ENCODE measurements around the gene ZNF765. TPM values are rescaled to one million over a fixed set of nuclear protein-coding genes. Genes with fewer than 3 reads are reported as not detected.

ZNF765 gene
- total and polyA plus RNA-seq, 2 donors (not counting 3 experiments of a cell fraction or from before 2014, with no cell fraction given) = 2.5 to 7.7 TPM

DNA sequence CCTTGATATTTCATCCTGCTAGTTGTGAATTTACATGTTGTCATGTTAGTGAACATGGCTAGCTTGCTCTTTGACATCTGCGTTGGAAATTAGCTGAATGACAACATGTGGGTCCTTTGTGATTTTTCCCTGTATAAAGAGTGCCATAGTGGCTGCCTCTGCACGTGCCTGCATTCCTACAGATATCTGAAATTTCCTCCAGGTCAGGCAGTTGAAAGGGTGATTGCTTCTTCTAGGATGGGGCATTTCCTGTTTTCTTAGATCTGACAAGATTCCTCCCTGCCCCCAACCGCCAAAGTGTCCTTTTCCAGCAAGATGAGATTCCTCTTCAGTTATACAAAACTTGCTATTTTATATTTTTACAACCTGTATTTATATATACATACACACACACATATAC lies 20.7 kb upstream of the ZNF765 start:
- Histone ChIP-seq H3K27me3 (ENCODE audit: control insufficient read depth in 2 of 2, insufficient read depth in 2 of 2, low read length in 2 of 2) (no peaks in the 10 kb centered on the region), H3K4me3 (replicated peaks in 1 of 3; ENCODE audit: insufficient read depth in 1 of 3, low read depth in 1 of 3, low read length in 3 of 3) (no peak overlapping the region), H4K20me1 (replicated peaks; ENCODE audit: control insufficient read depth, extremely low read depth, insufficient read depth, low read length) (no peaks in the 10 kb centered on the region), H3K79me2 (ENCODE audit: control insufficient read depth, insufficient read depth, low read length) (no peaks in the 10 kb centered on the region), H3K36me3 (ENCODE audit: control insufficient read depth in 2 of 2, extremely low read depth in 1 of 2, insufficient read depth in 2 of 2, low read length in 2 of 2) (no peaks in the 10 kb centered on the region), H3K4me1 (ENCODE audit: control insufficient read depth, extremely low read depth, insufficient read depth, low read length) (no peaks in the 10 kb centered on the region), H3K9ac (replicated peaks; ENCODE audit: extremely low read depth, insufficient read depth, low read length) (no peak overlapping the region), H2AFZ (ENCODE audit: low read depth, low read length) (no peak overlapping the region), H3K4me2 (ENCODE audit: insufficient read depth, low read length) (no peak overlapping the region), H3K27ac (ENCODE audit: insufficient read depth, low read depth, low read length) (no peak overlapping the region), H3K9me3 (replicated peaks; ENCODE audit: control insufficient read depth, insufficient read depth, low read length) (no peaks in the 10 kb centered on the region), H3K9me1 (replicated peaks; ENCODE audit: control insufficient read depth, extremely low read depth, insufficient read depth, low read length) (no peaks in the 10 kb centered on the region)
- DNase-seq (ENCODE audit: low read depth, low spot score) (no peak), FAIRE-seq (no peak)
- dilution Hi-C loops (cut with MboI; ENCODE audit: extremely low pct_ligation_motif_present, low sequenced_read_pairs) (no loop called here), intact Hi-C loops (cut with micrococcal nuclease) (no loop called here)
- CTCF ChIA-PET = interaction anchor here (1.5 kb wide), 1 partner anchor 14 kb away, joined by 4 read pairs; no protein-coding TSS in a partner anchor
- no TSS peak for BruUV-seq (replicated peaks)
- TF ChIP-seq JUN (IDR thresholded peaks at IDR 0.05; ENCODE audit: borderline replicate concordance, insufficient read depth, insufficient read length, low read depth) (no peak), MYC (IDR thresholded peaks at IDR 0.05; ENCODE audit: low read depth, low read length) (no peak), POLR2AphosphoS5 (IDR thresholded peaks at IDR 0.05; ENCODE audit: insufficient read depth, low read depth, low read length) (no peak), EZH2 (IDR thresholded peaks at IDR 0.05; ENCODE audit: borderline replicate concordance, low read depth, low read length, severe bottlenecking) (no peak), FOS (IDR thresholded peaks at IDR 0.05; ENCODE audit: borderline replicate concordance, insufficient read depth, low read length) (no peak), GATA2 (IDR thresholded peaks at IDR 0.05; ENCODE audit: insufficient read depth, insufficient read length, low read depth, low read length) (no peak), POLR2A (IDR thresholded peaks at IDR 0.05; ENCODE audit: low read depth, low read length) (no peak)
- TF ChIP-seq, protein P1, sequence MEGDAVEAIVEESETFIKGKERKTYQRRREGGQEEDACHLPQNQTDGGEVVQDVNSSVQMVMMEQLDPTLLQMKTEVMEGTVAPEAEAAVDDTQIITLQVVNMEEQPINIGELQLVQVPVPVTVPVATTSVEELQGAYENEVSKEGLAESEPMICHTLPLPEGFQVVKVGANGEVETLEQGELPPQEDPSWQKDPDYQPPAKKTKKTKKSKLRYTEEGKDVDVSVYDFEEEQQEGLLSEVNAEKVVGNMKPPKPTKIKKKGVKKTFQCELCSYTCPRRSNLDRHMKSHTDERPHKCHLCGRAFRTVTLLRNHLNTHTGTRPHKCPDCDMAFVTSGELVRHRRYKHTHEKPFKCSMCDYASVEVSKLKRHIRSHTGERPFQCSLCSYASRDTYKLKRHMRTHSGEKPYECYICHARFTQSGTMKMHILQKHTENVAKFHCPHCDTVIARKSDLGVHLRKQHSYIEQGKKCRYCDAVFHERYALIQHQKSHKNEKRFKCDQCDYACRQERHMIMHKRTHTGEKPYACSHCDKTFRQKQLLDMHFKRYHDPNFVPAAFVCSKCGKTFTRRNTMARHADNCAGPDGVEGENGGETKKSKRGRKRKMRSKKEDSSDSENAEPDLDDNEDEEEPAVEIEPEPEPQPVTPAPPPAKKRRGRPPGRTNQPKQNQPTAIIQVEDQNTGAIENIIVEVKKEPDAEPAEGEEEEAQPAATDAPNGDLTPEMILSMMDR (IDR thresholded peaks at IDR 0.05; ENCODE audit: extremely low read depth in 1 of 2, insufficient read depth in 1 of 2, low read depth in 1 of 2, low read length in 2 of 2) = no peak
- TF ChIP-seq, protein P2, sequence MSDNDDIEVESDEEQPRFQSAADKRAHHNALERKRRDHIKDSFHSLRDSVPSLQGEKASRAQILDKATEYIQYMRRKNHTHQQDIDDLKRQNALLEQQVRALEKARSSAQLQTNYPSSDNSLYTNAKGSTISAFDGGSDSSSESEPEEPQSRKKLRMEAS (IDR thresholded peaks at IDR 0.05; ENCODE audit: insufficient read depth, insufficient read length) = no peak
- POLR2A ChIA-PET = no interaction called here
